Neural progenitor cell (in vitro differentiated cells): ENCODE data around the gene VEPH1.

Experiments used
- EZH2 ChIP-seq: fragments of 200-600 bp; sonication (generic); IDR thresholded peaks from 2 replicates; pipeline ENCODE4 v1.6.1; 2017; ENCODE audit warnings: antibody characterized with exemption, mild to moderate bottlenecking, moderate library complexity
- EZH2phosphoT487 ChIP-seq: fragments of 200-600 bp; sonication (generic); IDR thresholded peaks from 2 replicates; pipeline ENCODE4 v1.6.1; 2017; ENCODE audit warnings: antibody characterized with exemption
- TF ChIP-seq, protein P1 (sequence below): fragments of 200-600 bp; sonication (generic); IDR thresholded peaks from 2 replicates; pipeline ENCODE4 v1.5.1; 2017; ENCODE audit warnings: antibody characterized with exemption, mild to moderate bottlenecking

DNA sequence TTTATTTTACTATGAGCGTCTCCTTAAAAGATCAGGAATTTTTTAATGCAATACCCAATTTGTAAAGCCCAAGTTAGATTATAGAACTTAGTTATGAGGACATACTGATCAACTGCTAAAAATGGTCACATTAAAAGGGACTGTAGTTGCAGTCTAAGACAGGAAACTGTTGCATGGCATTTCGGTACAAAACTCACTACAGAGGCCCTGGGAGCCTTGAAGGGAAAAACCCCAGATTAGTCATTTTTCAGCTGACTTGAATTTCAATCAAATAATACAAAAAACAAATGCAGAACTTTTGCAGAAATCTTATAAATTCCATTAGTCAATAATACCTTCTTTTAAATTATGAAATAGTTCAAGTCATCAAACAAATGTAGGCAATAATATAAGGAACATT, 73.5 kb downstream of the VEPH1 start:
- TF ChIP-seq, protein P1, sequence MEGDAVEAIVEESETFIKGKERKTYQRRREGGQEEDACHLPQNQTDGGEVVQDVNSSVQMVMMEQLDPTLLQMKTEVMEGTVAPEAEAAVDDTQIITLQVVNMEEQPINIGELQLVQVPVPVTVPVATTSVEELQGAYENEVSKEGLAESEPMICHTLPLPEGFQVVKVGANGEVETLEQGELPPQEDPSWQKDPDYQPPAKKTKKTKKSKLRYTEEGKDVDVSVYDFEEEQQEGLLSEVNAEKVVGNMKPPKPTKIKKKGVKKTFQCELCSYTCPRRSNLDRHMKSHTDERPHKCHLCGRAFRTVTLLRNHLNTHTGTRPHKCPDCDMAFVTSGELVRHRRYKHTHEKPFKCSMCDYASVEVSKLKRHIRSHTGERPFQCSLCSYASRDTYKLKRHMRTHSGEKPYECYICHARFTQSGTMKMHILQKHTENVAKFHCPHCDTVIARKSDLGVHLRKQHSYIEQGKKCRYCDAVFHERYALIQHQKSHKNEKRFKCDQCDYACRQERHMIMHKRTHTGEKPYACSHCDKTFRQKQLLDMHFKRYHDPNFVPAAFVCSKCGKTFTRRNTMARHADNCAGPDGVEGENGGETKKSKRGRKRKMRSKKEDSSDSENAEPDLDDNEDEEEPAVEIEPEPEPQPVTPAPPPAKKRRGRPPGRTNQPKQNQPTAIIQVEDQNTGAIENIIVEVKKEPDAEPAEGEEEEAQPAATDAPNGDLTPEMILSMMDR, result no peak
- TF ChIP-seq EZH2 (no peak), EZH2phosphoT487 (no peak)
